NT2/D1 (cell line): ENCODE data around the gene LRRC39.

Source experiments
- DNase-seq: peaks from one replicate; pipeline ENCODE4 v3.0.0-alpha.2; 2011; ENCODE audit warnings: low read depth, low spot score
- H3K27me3 ChIP-seq: 2 replicates; pipeline ENCODE4 v1.6.0; 2011; ENCODE audit warnings: mild to moderate bottlenecking; ENCODE audit not compliant: insufficient read length, insufficient read depth
- H3K36me3 ChIP-seq: 2 replicates; pipeline ENCODE4 v1.6.1; 2011; ENCODE audit warnings: mild to moderate bottlenecking, low read length, mixed read lengths; ENCODE audit not compliant: insufficient read depth, insufficient read length
- H3K4me1 ChIP-seq: 2 replicates; pipeline ENCODE4 v1.5.1; 2011; ENCODE audit not compliant: insufficient read depth, insufficient read length
- H3K4me3 ChIP-seq: 2 replicates; pipeline ENCODE4 v1.5.1; 2011; ENCODE audit warnings: low read depth; ENCODE audit not compliant: insufficient read length
- H3K9ac ChIP-seq: 2 replicates; pipeline ENCODE4 v1.6.0; 2011; ENCODE audit warnings: low read depth; ENCODE audit not compliant: insufficient read length
- H3K9me3 ChIP-seq: 2 replicates; pipeline ENCODE4 v1.5.1; 2011; ENCODE audit warnings: mild to moderate bottlenecking, low read length; ENCODE audit not compliant: insufficient read depth
- SUZ12 ChIP-seq: IDR thresholded peaks from 2 replicates; pipeline ENCODE4 v1.6.1; 2011; ENCODE audit not compliant: insufficient read length, insufficient read depth; ENCODE audit errors: extremely low read depth
- YY1 ChIP-seq: IDR thresholded peaks from 2 replicates; pipeline ENCODE4 v1.6.1; 2011; ENCODE audit not compliant: insufficient read length, insufficient read depth
- ZNF274 ChIP-seq: IDR thresholded peaks from 2 replicates; pipeline ENCODE4 v1.6.1; 2011; ENCODE audit warnings: mild to moderate bottlenecking, low read depth, low read length

The LRRC39 gene

GRCh38 chr1:100130552-100131077 lies 47.4 kb downstream of the LRRC39 start:
- Histone ChIP-seq H3K4me3 (no peak overlapping the region), H3K36me3 (peaks cover 10% of the 10 kb centered on the region), H3K9ac (no peak overlapping the region), H3K4me1 (no peaks in the 10 kb centered on the region), H3K27me3 (no peaks in the 10 kb centered on the region), H3K9me3 (no peaks in the 10 kb centered on the region)
- no peak for DNase-seq
- no peak for TF ChIP-seq YY1
- TF ChIP-seq SUZ12, result no peak
- TF ChIP-seq ZNF274, result no peak

GRCh38 chr1:100127226-100127625 lies 50.8 kb downstream of the LRRC39 start:
- Histone ChIP-seq H3K4me3 (no peak overlapping the region), H3K9me3 (no peaks in the 10 kb centered on the region), H3K27me3 (no peaks in the 10 kb centered on the region), H3K9ac (no peak overlapping the region), H3K36me3 (peaks cover 32% of the 10 kb centered on the region), H3K4me1 (no peaks in the 10 kb centered on the region)
- DNase-seq, result no peak
- TF ChIP-seq ZNF274, result no peak
- no peak for TF ChIP-seq YY1
- TF ChIP-seq SUZ12, result no peak

GRCh38 chr1:100122177-100122576 lies 55.9 kb downstream of the LRRC39 start:
- H3K27me3 ChIP-seq, result no peaks in the 10 kb centered on the region
- no peak for DNase-seq
- H3K36me3 ChIP-seq, result peaks cover 59% of the 10 kb centered on the region
- H3K4me3 ChIP-seq, result no peak overlapping the region
- no peaks in the 10 kb centered on the region for H3K4me1 ChIP-seq
- no peaks in the 10 kb centered on the region for H3K9me3 ChIP-seq
- TF ChIP-seq SUZ12 (no peak), ZNF274 (no peak), YY1 (no peak)
- H3K9ac ChIP-seq, result no peak overlapping the region

DNA sequence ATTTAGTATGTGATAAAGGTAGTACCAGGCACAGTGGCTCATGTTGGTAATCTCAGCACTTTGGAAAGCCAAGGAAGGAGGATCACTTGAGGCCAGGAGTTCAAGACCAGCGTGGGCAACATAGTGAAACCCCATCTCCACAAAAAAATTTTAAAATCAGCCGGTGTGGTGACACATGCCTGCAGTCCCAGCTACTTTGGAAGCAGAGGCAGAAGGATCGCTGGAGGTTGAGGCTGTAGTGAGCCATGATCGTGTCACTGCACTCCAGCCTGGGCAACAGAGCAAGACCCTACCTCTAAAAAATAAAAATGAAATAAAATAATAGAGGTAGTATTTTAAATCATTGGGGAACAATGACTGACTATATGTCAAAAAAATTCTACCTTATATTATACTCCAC lies 62.5 kb downstream of the LRRC39 start:
- DNase-seq, result no peak
- H3K4me3 ChIP-seq, result no peak overlapping the region
- H3K9ac ChIP-seq, result no peak overlapping the region
- TF ChIP-seq ZNF274 (no peak), YY1 (no peak), SUZ12 (no peak)
- no peaks in the 10 kb centered on the region for H3K27me3 ChIP-seq
- H3K4me1 ChIP-seq, result no peaks in the 10 kb centered on the region
- H3K36me3 ChIP-seq, result peaks cover 40% of the 10 kb centered on the region
- no peaks in the 10 kb centered on the region for H3K9me3 ChIP-seq

DNA sequence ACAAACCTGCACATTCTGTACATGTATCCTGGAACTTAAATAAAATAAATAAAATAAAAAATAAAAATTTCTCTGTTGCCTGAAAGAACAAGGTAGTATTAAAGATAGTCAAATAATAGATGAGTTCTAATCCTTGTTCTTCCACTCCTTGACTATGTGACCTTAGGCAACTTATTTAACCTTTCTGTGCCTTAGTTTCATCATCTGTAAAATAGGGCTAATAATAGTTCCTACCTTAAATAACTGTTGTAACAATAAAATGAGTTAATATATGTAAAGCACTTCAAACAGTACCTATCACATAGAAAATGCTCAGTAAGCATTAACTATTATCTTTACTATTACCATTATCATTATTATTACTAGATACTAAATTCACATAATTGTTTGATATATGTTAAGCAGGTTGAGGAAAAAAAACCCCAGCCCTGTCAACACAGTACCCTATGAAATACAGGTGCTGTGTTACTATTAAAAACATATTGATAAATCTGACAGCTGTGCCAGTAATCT lies 68.4 kb downstream of the LRRC39 start:
- Histone ChIP-seq H3K9ac (no peak overlapping the region), H3K27me3 (no peaks in the 10 kb centered on the region), H3K4me3 (no peak overlapping the region), H3K36me3 (peaks cover 43% of the 10 kb centered on the region), H3K4me1 (no peaks in the 10 kb centered on the region), H3K9me3 (no peaks in the 10 kb centered on the region)
- no peak for TF ChIP-seq YY1
- TF ChIP-seq ZNF274, result no peak
- no peak for TF ChIP-seq SUZ12
- no peak for DNase-seq

GRCh38 chr1:100107696-100108095 lies 70.4 kb downstream of the LRRC39 start:
- Histone ChIP-seq H3K36me3 (peaks cover 59% of the 10 kb centered on the region), H3K4me1 (no peaks in the 10 kb centered on the region), H3K9ac (no peak overlapping the region), H3K27me3 (no peaks in the 10 kb centered on the region), H3K9me3 (no peaks in the 10 kb centered on the region), H3K4me3 (no peak overlapping the region)
- TF ChIP-seq YY1 (no peak), SUZ12 (no peak), ZNF274 (no peak)
- no peak for DNase-seq

DNA sequence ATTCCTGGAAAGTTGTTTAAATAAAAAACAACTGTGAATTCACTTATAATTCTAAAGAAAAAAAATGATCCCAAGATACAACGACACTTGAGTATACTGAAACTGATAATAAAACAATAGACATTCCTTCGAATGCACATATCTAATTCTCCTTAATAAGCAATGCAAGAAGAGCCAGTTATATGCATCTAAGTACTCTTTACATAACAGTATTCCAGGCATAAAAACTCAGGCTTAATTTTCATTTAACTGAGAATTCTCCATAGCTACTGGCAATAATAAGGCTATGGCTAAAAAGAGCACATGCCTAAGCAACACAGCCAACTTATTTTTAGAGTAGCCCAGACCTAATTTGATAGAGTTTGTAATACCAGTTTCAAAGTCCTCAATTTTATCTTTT lies 76.5 kb downstream of the LRRC39 start:
- no peaks in the 10 kb centered on the region for H3K9me3 ChIP-seq
- no peaks in the 10 kb centered on the region for H3K4me1 ChIP-seq
- TF ChIP-seq ZNF274 (no peak), SUZ12 (no peak), YY1 (no peak)
- no peak overlapping the region for H3K4me3 ChIP-seq
- no peak overlapping the region for H3K9ac ChIP-seq
- H3K36me3 ChIP-seq, result peaks cover 68% of the 10 kb centered on the region
- no peaks in the 10 kb centered on the region for H3K27me3 ChIP-seq
- no peak for DNase-seq

- DNase-seq, result no peak
- Histone ChIP-seq H3K9ac (no peak overlapping the region), H3K27me3 (no peaks in the 10 kb centered on the region), H3K36me3 (peaks cover 59% of the 10 kb centered on the region), H3K4me3 (no peak overlapping the region), H3K9me3 (no peaks in the 10 kb centered on the region), H3K4me1 (no peaks in the 10 kb centered on the region)
- TF ChIP-seq YY1 (no peak), SUZ12 (no peak), ZNF274 (no peak)
These were observed 77.9 kb downstream of the LRRC39 start for GRCh38 chr1:100100202-100100601.
